GM15510 (cell line): Measurements from ENCODE around the gene ANKRD62.

ENCODE experiments used
- POLR2A ChIP-seq: IDR thresholded peaks from 3 replicates; pipeline ENCODE4 v1.6.1; 2011; ENCODE audit warnings: borderline replicate concordance; ENCODE audit not compliant: insufficient read length; ENCODE audit errors: extremely low read depth

The ANKRD62 gene

GRCh38 chr18:12093520-12094257 lies at the start of gene ANKRD62:
ANKRD62 (plus strand) TSS chr18:12093843; CDS start chr18:12094018, 175 bp downstream.
- TF ChIP-seq POLR2A, result no peak

GRCh38 chr18:12044591-12044990 lies 49.1 kb upstream of the ANKRD62 start:
- TF ChIP-seq POLR2A, result no peak

- no peak for TF ChIP-seq POLR2A
Observed at GRCh38 chr18:12046046-12046750, 47.4 kb upstream of the ANKRD62 start.

- TF ChIP-seq POLR2A, result no peak
Observed at GRCh38 chr18:12046751-12047335, 46.8 kb upstream of the ANKRD62 start.

- TF ChIP-seq POLR2A, result no peak
Observed at GRCh38 chr18:12048010-12048826, 45.4 kb upstream of the ANKRD62 start.

GRCh38 chr18:12048827-12049175 lies 44.8 kb upstream of the ANKRD62 start:
- TF ChIP-seq POLR2A, result no peak

- no peak for TF ChIP-seq POLR2A
Observed at GRCh38 chr18:12049978-12050811, 43.4 kb upstream of the ANKRD62 start.

- no peak for TF ChIP-seq POLR2A
Observed at GRCh38 chr18:12052866-12053265, 40.8 kb upstream of the ANKRD62 start.

GRCh38 chr18:12053289-12053688 lies 40.4 kb upstream of the ANKRD62 start:
- TF ChIP-seq POLR2A, result no peak

- no peak for TF ChIP-seq POLR2A
Observed at GRCh38 chr18:12056034-12056883, 37.4 kb upstream of the ANKRD62 start.

GRCh38 chr18:12056884-12057402 lies 36.7 kb upstream of the ANKRD62 start:
- TF ChIP-seq POLR2A, result no peak

GRCh38 chr18:12057419-12058039 lies 36.1 kb upstream of the ANKRD62 start:
- TF ChIP-seq POLR2A, result no peak

- no peak for TF ChIP-seq POLR2A
Observed at GRCh38 chr18:12059334-12060181, 34.1 kb upstream of the ANKRD62 start.
